HL-60/S4 treated with phorbol 12-myristate 13-acetate at 8.2 ng/mL for 4 days and 3 days (cell line): Measurements from ENCODE around the gene LSAMP.
"Not testable (repeated sequence)": the region's sequence is repeated elsewhere in the genome, so short reads cannot be mapped to it uniquely, and the experiment has no call there.

ENCODE experiments used
- in situ Hi-C: fragments of 300-500 bp; cut with MboI; formaldehyde crosslinking; loops from 2 replicates; pipeline ENCODE4 v1.15.0; 2022; ENCODE audit warnings: low sequenced_read_pairs

LSAMP gene

DNA sequence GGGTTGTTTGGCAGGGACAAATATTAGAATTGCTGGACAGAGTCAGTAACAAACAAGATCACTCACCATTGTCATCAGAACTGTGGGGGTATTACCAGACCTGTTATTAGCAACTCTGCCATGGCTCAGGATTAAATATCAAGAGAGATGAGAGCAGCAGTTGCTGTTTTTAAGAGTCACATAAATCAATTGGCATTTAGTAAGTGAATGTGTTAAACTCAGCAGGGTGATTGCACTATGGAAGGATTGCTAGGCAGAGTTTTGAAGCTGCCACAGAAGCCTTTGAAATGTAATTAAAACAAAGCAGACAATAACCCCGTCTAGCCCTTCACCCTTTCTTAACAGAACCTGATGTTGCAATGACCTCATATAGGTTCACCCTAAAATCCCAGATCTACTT is 583.2 kb downstream of the LSAMP start:
- in situ Hi-C loops: no loop called here

DNA sequence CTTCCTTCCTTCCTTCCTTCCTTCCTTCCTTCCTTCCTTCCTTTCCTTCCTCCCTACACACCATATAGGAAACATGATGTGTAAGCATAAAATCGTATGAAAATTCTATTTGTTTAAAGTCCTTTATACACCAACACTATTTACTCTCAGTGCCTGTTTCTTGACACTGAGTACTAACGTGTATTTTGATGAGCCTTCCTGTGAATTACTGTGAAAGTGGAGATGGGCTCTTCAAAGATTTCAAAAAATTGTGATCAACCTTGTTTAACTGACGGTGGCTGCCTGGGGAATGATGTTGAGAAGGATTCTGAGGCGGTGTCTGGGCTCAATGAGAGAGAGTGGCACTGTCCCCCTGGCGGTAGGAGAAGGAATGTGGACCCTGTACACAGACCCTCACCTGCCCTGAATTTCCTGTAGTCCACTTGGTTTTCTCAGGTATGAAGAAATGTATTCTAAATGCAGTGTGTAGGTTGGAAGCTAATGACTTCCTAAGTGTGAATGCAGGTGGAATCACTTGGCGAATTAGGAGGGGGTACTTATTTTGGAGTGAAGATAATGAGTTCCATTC is 584.0 kb downstream of the LSAMP start:
- in situ Hi-C loops: no loop called here

DNA sequence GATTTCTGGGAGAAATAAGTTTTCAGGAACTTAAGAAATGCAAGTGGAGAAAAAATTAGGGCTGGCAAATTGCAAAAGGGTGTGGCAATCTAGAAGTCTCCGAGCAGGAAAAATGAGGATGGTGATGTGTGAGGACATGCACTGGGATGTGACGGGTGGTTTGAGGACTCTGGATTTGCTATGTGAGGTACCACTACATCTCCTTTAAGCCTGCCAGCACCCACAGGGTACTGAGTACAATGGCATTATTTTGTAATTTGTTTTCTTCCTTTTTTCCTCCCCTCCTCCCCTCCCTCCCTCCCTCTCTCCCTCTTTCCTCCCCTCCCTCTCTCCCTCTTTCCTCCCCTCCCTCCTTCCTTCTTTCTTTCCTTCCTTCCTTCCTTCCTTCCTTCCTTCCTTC is 584.5 kb downstream of the LSAMP start:
- in situ Hi-C loops: no loop called here

DNA sequence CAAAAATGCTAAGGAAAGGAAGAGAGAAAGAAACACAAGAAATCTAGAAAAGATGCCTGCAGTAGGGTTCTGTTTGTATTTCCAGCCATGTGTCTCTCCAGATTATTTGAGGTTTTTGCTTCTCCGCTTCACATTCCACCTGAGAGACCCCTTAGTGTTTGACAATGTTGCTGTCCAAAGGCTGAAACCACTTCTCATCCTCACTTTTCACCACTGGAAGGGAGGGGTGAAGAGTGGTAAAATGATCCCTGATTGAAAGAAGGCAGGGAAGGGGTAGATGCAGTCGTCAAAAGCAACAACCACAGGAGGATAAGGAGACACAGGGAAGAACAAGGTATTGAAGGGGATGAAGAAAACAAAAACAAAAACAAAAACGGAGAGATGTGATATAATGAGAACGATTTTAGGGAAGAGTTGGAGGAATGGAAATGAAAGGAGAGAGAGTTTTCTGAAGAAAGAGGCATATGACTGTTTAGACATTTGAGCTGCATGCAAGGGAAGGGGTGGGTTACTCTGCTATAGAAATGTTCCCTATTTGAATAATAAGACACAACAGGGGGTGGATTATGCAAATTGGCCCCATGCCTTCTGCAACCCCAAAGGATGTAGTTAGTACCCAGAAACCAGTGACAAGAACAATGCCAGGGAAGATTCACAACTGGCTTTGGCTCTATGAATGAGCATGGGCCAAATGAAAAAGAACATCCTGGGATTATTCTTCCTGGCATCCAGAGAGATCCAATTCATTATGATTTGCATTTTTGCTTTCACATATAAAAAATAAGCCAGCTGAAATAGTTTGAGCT is 586.1 kb downstream of the LSAMP start:
- in situ Hi-C loops: no loop called here

DNA sequence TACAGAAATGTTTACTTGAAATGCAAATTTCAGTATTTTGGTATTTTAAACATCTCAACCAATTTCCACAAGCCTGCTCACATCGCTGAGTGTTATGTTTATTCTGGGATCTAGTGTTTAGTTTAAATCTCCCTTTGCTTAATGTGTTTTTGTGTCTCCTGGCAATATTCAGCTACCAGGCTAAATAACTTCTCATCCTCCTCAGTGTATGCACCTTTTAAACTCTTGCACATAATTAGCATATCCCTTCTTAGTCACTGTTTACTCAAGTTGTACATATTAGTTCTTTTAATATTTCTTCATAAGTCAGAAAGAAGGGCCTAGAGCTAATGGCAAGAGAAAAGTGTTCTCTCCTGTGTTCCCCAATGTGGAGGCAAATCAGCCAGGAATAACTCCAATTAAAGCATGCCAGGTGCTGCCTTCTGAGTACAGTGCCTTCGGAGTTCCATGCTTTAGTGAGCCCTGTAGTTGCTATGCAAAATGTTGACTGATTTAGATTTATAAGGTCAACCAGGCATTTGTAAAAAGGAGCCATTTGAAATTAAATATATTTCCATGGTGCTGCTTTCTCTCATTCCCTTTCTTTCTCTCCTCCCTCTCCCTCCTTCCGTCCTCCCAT is 587.7 kb downstream of the LSAMP start:
- in situ Hi-C loops: no loop called here

DNA sequence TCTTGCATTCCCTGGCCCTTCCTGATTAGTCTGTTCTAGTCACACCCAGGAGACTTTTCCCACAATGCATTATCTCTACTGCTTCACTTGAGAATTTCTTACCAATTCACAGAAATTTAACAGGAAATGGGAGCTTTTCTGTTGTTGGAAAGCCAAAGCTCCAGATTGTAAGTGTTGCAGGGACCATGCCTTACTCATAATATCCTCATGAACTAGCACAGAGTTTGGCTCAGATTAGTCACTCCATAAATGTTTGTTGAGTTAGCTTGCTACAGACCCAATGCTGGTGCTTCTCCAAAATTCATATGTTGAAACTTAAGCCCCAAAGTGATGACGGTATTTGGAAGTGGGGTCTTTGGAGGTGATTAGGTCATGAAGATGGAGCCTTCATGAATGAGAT is 589.4 kb downstream of the LSAMP start:
- in situ Hi-C loops: no loop called here

DNA sequence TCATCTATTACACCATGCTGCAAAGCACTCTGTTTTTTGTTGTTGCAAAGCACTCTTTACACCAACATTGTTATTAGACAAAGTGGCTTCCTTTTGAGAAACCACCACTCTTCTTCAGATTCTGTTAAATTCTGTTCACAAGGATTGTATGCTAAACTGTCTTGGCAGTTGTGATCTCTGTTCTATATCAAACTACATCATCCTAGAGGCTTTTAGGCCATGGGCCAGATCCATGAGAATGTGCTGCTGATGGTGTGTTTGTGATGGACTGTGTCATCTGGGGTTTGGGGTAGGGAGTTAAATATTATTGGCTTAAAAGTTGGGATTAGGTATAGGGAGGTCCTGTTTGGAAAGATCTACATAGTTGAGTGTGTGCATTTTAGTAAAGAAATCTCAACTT is 592.2 kb downstream of the LSAMP start:
- in situ Hi-C loops: no loop called here

DNA sequence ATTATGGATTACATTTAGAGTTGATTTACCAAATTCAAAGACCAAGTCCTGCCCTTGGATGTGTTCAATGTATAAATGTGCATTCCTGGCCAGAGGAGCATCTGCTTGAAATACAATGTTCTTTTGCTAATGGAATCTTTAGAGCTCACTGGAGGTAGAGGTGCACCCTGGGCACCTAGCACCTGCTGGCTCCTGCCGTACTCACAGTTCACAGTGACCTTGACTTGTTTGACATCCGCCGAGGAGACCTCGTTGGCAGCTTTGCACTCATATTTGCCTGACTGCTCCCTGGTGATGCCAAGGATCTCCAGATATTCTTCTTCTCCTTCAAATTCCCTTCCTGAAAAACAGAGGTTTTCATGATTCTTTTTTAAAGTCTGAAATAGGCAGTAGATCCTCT is 593.0 kb downstream of the LSAMP start:
- in situ Hi-C loops: no loop called here

DNA sequence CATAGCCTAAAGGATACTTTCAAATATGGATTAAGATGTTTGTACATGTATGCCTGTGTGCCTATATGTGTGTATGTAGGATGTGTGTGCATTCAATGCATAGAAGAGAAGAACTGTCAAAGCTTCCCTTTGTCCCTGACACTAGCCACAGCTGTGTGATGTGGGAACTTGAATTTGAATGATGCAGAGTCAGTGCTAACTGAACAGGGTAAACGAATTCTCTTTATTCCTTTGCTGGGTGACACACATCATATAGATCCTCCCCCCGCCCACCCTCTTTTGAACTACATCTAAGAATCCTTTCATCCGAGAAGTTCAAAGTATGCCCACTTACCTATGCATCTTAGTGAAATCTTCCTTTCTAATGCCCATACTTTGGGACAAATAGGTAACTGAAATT is 593.7 kb downstream of the LSAMP start:
- in situ Hi-C loops: no loop called here

DNA sequence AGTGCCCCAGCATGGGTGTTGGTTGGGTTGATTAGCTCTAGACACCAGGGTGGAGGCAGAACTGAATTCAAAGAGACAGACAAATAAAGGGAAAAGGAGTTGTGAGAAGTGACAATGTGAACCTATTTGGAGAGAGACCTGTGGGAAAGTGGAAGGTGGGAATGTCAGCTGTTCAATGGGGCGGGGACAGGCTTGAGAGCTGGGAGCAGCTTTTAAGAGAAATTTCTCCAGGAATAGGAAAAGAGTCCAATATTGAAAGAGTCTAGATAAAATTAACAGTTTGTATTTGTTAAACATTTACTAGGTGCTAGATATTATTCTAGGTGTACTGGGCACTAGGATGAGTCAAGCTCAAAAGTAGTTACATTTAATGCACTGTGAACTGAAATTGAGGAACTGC is 596.6 kb downstream of the LSAMP start:
- in situ Hi-C loops: no loop called here

DNA sequence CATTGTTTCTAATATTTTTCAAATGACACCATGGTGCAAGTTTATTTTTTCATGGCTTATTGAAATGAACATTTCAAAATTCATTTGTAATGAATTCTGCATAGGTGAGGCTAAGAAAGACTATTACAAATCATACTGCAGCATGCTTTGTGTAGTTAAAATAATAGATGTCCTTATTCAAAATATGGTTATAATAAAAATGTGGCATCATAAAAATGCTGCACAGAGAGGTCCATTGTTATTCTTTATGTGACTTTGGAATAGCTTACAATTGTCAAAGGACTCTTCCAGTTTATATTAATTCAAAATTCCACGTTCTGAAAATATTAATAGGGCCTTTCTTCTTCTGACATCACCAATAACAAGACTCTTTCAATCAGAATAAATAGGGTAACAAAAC is 599.3 kb downstream of the LSAMP start:
- in situ Hi-C loops: no loop called here

DNA sequence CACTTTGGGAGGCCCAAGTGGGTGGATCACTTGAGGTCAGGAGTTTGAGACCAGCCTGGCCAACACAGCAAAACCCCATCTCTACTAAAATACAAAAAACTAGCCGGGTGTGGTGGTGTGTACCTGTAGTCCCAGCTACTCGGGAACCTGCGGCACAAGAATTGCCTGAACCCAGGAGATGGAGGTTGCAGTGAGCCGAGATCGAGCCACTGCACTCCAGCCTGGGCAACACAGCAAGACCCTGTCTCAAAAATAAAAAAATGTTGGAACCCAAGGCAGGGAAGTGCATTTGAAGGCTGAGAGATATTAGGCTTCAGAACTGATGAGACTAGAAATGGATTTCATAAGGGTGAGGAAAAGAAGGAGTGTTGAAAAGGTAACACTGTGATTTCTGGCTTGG is 600.6 kb downstream of the LSAMP start:
- in situ Hi-C loops: not testable (repeated sequence)

DNA sequence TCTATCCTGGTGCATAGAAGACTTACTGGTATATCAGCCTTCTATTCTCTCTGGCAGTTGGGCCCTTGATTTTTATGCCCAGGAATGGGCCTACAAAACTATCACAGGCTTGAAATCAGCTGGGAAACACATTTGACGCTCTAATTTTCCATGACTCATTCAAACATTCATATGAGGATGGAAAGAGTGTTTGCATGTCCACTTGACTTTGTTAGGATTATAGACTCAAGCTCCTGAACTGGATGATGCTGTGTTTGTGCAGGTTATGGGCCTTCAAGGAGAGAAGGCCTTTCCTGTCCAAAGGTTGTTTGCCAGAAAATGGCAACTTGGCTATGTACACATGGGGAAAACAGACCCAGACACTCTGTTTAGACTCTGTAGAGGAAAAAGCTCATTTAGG is 602.1 kb downstream of the LSAMP start:
- in situ Hi-C loops: no loop called here

DNA sequence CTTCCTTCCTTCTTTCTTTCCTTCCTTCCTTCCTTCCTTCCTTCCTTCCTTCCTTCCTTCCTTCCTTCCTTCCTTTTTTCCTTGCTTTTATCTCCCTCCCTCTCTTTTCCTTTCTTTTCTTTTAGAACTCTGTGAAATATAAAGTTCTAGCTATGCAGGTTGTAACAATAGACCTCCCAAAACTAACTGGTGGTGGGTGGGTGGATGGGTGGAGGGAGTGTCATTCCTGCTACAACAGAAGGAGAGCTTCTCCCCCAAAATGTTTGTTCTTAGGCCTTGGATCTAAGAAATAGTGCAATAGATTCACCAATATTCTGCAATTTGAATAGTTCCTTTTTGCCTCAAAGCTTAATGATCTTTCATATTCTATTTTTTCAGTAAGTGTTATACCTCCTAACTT is 606.0 kb downstream of the LSAMP start:
- in situ Hi-C loops: no loop called here

DNA sequence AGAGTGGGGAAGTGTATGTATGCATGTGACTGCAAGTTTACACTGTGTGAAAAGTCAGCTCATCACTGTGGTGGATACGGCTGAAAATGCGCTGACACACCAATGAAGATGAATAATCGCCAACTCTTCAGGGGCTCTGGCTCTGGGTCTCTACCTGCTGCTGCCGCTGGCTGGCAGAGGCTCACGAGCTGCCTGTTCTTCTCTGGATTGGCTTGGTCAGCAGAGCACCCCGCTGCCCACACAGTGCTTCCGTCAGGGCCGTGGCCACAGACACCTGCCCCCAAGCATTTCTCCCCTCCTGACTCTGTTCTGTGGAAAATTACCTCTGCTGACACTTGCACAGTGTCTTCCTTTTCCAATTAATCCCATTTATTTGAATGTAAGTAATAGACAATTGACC is 606.5 kb downstream of the LSAMP start:
- in situ Hi-C loops: no loop called here

DNA sequence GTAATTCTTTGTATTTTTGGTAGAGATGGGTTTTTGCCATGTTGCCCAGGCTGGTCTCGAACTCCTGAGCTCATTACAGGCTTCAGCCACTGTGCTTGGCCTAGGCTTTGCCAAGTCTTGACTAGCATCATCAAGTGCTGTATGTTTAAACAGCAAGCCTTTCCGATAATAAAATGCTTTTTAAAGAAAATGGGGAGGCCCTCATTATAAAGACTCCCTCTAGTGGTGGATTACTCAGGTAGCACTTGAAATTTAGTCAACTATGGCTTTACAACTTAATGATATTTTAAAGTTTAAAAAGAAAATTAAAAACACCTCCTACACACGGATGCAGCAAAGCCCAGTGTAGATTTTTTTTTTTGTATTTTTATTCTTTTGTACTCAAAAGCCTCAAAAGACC is 608.3 kb downstream of the LSAMP start:
- in situ Hi-C loops: no loop called here

DNA sequence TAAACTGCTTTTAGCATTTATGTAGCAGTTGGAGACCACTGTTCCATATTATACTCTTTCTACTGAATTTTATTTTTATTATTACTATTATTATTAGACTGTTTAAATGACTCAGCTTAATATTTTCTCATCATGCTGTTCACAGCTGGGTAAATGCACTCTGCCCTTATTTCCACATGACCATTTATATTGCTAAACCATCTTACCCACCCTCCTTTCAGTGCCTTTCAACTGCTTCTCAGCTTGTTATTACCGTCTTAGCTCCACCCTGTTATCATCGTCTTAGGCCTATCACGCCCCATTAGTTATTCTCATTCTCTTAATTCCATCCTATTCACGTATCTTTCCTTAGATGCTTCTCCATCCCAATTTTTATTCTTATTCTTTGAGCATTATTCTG is 609.3 kb downstream of the LSAMP start:
- in situ Hi-C loops: no loop called here

DNA sequence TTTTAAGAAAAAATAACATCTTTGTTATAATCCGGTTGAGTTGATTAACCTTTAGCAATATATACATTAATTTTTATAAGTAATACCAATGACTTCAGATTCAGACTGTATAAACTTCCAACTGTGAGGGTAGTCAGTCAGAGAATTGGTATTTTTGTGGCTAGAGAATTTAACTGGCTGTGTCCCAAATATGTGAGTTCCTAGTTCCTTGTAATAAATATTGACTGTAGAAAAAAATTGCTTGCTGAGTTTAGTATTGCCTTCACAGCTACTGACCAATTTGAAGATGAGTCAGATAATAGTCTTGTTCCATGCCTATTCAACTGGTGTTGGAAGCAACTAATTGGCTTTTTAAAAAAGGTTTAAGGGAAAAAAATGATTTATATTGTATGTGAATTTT is 611.2 kb downstream of the LSAMP start:
- in situ Hi-C loops: no loop called here

DNA sequence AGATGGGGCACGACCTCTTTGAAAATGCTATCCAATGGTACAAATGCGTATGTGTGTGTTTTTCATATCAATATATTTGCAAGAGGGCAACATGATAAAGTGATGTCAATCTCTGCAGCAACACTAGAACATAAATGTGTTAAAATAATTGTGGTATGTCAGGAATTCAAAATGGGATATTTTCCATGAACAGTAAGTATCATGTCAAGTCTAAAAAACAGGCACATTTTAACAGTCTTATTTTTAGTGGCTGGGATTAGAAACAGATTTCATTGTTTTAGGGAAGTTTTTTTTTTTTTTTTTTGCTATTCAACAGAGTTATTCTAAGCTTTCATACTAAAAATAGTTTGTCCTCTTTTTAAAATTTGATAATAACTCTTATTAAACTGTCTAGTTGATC is 612.2 kb downstream of the LSAMP start:
- in situ Hi-C loops: no loop called here

DNA sequence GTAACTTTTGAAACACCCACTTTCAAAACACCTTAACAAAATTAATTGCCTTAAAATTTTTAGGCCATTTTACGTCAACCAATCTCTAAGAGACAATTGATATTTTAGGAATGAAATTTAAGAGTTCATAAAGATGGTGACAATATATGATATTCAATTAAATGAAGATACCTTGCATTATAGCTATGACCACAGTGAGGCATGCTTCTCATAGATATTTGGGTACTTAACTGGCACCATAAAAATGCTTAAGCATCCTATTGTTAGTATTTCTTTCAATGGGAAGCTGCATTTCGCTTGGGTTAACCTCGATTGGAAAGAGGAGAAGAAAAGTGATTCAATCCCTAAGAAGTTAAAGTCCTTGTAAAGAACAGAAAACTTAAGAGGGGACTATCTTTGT is 613.0 kb downstream of the LSAMP start:
- in situ Hi-C loops: no loop called here

DNA sequence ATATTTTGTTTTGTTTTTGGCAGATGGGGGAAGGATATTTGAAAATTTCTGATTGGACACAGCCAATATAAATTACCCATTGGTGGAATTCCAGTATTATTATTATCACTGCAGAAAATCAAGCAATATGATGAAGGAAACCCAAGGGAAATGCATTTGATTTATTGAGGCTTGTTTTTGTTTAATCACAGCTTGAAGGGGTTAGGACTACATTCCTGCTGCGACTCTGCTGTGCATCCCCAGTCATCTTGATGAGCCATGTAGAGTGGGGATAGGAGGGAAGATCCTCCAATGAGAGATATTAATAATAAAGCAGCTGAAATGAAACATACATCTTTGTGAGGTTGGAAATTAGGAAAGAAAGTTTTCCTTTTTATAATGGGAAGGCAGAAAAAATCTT is 613.4 kb downstream of the LSAMP start:
- in situ Hi-C loops: no loop called here

DNA sequence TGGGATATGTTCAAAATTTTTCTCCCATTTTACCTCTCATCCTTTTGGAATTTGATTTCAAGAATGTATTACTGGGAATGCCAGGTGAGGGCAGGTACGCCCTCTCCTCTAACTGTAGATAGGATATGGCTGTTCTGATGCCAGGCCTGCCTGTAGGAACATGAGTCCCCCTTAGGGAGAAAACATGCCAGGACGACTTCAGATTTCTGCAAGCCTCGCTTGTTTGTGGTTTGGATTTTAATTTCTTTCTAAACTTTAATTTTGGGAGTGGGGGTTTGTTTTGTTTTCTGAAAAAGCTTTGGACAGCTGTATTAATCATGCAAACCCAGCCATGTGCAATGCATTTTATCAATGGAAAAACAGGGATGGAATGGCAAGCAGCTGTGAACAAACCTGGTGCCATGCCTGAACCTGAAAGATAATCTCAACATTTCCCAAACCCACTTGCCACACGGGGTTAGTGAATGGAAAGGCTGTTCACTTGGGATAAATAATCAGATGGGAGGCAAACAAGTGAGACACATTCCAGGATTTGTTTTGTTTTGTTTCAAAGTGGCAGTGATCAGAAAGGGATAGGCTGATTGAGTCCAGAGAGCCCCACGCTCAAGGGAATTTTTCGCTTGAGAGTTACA is 614.4 kb downstream of the LSAMP start:
- in situ Hi-C loops: no loop called here
